Mammary epithelial cell (primary cell): ENCODE measurements around the gene PPP2R3C.

Experiments used
- CTCF ChIP-seq, 2 donors: IDR thresholded peaks in 1 of 2; conservative IDR thresholded peaks in 1 of 2; 2 replicates each; pipeline ENCODE4 v1.5.1; 2011 to 2012; ENCODE audit warnings: inconsistent platforms in 2 of 2, low read length in 2 of 2, mild to moderate bottlenecking in 2 of 2, control low read depth in 1 of 2, low read depth in 1 of 2; ENCODE audit not compliant: insufficient read depth in 1 of 2; ENCODE audit errors: extremely low read depth in 1 of 2
- EZH2 ChIP-seq: IDR thresholded peaks from 2 replicates; pipeline ENCODE4 v1.6.1; 2012; ENCODE audit warnings: low read length, inconsistent platforms, borderline replicate concordance

GRCh38 chr14:35050652-35051051 lies 71.1 kb downstream of the PPP2R3C start:
- TF ChIP-seq CTCF (conservative IDR thresholded peaks at IDR 0.05 in 1 of 2, IDR thresholded peaks at IDR 0.05 in 1 of 2; ENCODE audit: extremely low read depth in 1 of 2, insufficient read depth in 1 of 2, low read depth in 1 of 2, low read length in 2 of 2) (no peak), EZH2 (no peak)
